ENCODE data around the gene NABP1.

Gene NABP1

DNA sequence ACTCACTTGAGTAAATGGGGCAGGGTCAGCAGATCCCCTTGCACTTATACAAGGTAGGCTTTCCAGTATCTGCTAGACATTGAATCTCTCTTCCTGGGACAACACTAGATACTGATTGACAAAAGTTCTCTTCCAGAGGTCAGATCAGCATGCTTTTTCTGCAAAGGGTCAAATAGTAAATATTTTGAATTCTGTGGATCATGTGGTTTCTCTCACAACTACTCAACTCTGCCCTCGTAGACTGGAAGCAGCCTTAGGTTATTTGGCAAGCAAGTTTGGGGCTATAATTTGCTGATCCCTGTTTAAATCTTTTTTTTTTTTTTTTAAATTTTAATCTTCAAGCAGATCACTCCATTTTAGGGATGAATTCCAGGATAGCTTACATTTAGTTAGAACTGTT lies 17.4 kb upstream of the NABP1 start:
- H3K27ac ChIP-seq = no peak overlapping the region
- TF ChIP-seq ZFX (IDR thresholded peaks at IDR 0.05) = no peak
- TF ChIP-seq, protein P1, sequence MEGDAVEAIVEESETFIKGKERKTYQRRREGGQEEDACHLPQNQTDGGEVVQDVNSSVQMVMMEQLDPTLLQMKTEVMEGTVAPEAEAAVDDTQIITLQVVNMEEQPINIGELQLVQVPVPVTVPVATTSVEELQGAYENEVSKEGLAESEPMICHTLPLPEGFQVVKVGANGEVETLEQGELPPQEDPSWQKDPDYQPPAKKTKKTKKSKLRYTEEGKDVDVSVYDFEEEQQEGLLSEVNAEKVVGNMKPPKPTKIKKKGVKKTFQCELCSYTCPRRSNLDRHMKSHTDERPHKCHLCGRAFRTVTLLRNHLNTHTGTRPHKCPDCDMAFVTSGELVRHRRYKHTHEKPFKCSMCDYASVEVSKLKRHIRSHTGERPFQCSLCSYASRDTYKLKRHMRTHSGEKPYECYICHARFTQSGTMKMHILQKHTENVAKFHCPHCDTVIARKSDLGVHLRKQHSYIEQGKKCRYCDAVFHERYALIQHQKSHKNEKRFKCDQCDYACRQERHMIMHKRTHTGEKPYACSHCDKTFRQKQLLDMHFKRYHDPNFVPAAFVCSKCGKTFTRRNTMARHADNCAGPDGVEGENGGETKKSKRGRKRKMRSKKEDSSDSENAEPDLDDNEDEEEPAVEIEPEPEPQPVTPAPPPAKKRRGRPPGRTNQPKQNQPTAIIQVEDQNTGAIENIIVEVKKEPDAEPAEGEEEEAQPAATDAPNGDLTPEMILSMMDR (conservative IDR thresholded peaks at IDR 0.05) = no peak

DNA sequence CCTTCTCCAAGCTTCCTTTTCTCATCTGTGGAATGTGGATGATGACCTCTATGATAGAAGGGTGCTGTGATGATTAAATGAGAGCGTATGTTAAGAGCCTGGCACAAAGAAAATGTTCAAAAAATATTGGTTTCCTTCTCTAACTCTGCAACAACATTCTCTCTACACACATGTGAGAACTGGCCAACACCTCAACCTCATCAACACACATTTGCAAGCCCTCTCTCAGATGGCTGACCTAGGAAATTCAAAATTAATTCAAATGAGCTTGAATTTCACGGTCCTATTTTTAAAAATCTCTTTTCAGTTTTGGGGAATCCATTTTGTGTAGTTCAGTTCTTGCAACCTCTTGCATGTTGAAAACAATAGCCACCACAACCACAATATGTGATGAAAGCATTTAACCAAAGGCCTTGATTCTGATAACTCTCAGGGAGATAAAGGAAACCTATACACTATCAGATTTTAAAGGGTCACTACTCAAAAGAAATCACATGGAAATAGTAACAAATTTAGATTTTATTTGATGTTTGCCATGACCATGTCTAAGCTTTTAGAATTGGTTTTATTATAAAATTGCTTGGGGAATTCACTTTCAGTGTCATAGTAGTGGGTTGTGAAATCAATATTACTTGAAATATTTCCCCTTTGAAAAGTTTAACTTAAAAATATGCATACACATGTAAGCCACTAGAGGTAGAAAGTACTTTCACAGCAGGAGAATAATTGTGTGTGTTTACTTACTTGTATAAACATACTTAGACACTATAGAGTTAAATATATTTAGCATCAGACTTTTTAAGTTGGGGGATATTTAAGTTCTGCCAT lies 16.6 kb upstream of the NABP1 start:
- H3K27ac ChIP-seq = no peak overlapping the region
- no peak for TF ChIP-seq ZFX (IDR thresholded peaks at IDR 0.05)
- TF ChIP-seq, protein P1 (conservative IDR thresholded peaks at IDR 0.05) = no peak

DNA sequence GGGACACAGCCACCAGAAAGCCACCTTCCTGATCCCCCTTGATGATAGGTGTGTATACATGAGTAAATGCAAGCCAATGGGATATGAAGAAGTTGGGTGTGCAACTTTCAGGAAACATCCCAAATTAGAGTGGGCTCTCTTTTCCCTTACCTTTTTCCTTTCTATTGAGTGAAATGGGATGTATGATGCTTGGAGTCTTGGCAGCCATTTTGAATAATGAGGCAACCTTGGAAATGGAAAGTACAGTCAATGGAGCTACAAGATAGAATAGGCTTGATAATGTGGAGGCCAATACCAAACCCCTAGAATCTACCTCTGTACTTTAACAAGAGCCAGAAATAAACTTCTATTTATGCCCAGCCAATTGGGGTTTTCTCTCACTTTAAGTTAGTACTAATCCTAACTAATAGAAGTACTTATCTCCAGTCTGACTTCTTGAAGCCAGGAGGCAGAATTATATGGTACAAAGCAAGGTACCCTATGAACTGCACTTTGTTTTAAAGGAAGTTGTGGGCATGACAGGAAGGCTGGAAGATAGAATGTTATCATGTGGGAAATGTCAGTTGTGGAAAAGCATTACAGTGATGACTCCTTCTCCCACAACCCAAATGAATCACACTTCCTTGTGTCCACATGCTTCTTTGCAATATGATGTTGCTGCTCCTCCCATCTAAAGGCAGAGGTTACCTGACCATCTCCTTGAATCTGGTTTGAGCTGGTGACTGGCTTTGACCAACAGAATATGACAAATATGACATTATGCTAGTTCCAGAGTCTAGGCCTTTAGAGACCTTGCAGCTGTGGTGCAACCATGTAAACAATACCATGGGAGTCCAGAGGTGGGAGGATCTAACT lies 12.9 kb upstream of the NABP1 start:
- H3K27ac ChIP-seq = no peak overlapping the region

DNA sequence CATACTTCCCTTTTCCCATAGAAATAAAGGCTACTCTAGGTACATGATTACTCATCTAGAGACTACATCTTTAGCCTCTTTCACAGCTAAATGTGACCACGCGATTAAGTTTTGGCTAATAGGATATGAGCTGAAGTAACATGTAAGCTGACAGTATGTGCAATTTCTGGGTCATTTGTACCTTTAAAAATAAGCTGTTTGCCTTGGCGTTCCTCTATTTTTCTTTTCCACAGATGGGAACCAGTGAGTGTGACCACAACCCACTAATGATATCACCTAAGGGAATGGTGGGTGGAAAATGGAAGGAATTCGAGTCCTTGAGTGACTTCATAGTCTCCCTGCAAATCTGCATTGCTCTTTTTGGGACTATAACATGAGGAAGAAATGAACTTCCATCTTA lies 11.7 kb upstream of the NABP1 start:
- H3K27ac ChIP-seq = no peak overlapping the region
- TF ChIP-seq ZFX (IDR thresholded peaks at IDR 0.05) = no peak
- TF ChIP-seq, protein P1 (conservative IDR thresholded peaks at IDR 0.05) = no peak

More for the DNA sequence above, 12.9 kb upstream of the NABP1 start:
- TF ChIP-seq ZFX (IDR thresholded peaks at IDR 0.05) = no peak
- TF ChIP-seq, protein P1 (conservative IDR thresholded peaks at IDR 0.05) = no peak

DNA sequence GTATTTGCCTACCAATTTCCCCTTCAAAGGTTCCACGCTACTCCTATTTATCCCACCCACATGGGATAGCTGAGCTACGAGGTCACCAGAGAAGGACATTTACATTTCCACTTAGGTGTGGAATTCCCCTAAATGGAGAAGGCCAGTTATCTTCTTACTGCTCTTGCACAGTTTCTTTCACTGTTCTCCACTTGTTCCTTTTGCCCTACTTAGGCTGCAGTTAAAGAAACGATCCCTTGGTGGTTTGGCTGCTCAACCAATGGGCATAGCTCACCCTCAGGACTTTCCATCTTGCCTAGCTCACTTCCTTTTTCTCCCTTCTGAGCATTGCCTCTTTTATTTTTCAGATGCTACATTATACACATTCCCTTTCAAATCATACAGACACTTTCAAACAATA lies 11.2 kb upstream of the NABP1 start:
- no peak overlapping the region for H3K27ac ChIP-seq

DNA sequence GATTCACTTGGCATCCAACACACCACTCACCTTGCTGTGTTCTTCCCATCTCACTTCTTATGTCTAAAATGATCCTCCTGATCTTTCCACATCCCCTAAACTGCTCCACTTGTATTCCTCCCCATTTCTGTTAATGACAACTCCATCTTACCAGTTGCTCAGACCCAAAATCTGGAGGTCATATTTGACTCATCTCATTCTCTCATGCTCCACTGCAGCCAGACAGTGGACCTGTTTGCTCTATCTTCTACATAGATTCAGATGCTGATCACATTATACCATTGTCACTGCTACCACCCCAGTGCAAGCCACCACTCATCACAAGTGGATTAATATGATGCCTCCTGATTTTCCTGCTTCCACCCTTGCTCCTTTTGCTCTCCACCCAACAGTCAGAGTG lies 7.9 kb upstream of the NABP1 start:
- H3K27ac ChIP-seq = no peak overlapping the region
- TF ChIP-seq, protein P1 (conservative IDR thresholded peaks at IDR 0.05) = no peak
- TF ChIP-seq ZFX (IDR thresholded peaks at IDR 0.05) = no peak

More for the DNA sequence above, 11.2 kb upstream of the NABP1 start:
- no peak for TF ChIP-seq ZFX (IDR thresholded peaks at IDR 0.05)
- TF ChIP-seq, protein P1 (conservative IDR thresholded peaks at IDR 0.05) = no peak

DNA sequence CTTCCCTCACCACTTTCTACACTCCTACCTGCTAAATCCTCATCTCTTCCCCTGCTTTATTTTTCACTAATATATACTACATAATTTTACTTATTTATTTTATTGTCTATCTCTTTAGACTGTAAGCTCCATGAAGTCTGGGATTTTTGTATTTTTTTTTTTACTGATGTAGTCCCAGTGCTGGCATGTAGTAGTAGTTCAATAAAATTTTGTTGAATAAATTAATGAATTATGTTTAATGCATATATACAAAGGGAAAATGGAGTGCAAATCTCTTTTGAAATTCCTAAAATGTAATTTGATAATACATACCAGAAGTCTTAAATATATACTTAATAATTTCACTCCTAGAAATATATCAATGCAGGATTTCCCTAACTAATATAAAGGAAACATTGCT lies 7.1 kb upstream of the NABP1 start:
- no peak for TF ChIP-seq ZFX (IDR thresholded peaks at IDR 0.05)
- TF ChIP-seq, protein P1 (conservative IDR thresholded peaks at IDR 0.05) = no peak
- H3K27ac ChIP-seq = no peak overlapping the region

Data from C4-2B (cell line).